ENCODE measurements around the gene SERTAD3. TPM values are rescaled to one million over a fixed set of nuclear protein-coding genes. Genes with fewer than 3 reads are reported as not detected.

SERTAD3 gene
- total and polyA plus RNA-seq, 2 of the 8 experiments (the other 6 are each of a cell fraction or from before 2014, with no cell fraction given): 15.1 to 32.1 TPM

- TF ChIP-seq YY1 (IDR thresholded peaks at IDR 0.05; ENCODE audit: low read depth, low read length) (peak; percentile 58; the same call in 1 of the 2 replicates), POLR2AphosphoS5 (IDR thresholded peaks at IDR 0.05; ENCODE audit: low read depth, low read length) (peak; percentile 49; the same call in 1 of the 2 replicates), GTF2F1 (IDR thresholded peaks at IDR 0.05; ENCODE audit: borderline replicate concordance, low read depth, low read length) (no peak), HDAC2 (IDR thresholded peaks at IDR 0.05; ENCODE audit: borderline replicate concordance in 1 of 2, low read depth in 2 of 2, low read length in 2 of 2) (no peak; a peak in 1 of 4 replicates), POLR2A (IDR thresholded peaks at IDR 0.05; ENCODE audit: control extremely low read depth in 1 of 2, low read depth in 2 of 2, low read length in 2 of 2) (peak in 1 of 2 experiments; percentile 10; a peak in 1 of 3 replicates), CBX5 (IDR thresholded peaks at IDR 0.05; ENCODE audit: low read depth, low read length) (no peak), CEBPB (IDR thresholded peaks at IDR 0.05; ENCODE audit: low read depth, low read length) (no peak), RNF2 (IDR thresholded peaks at IDR 0.05; ENCODE audit: borderline replicate concordance, low read depth, low read length, missing control alignments, poor library complexity, severe bottlenecking) (no peak), GABPA (IDR thresholded peaks at IDR 0.05; ENCODE audit: borderline replicate concordance, insufficient read depth, low read length) (no peak), POU5F1 (IDR thresholded peaks at IDR 0.05; ENCODE audit: low read depth, low read length) (no peak), KDM5A (IDR thresholded peaks at IDR 0.05; ENCODE audit: low read length) (0 out of 2 replicates have a peak, but pooled peaks have one; percentile 23), MAFK (IDR thresholded peaks at IDR 0.05; ENCODE audit: low read depth, low read length) (no peak), HDAC6 (IDR thresholded peaks at IDR 0.05; ENCODE audit: low read depth, low read length) (no peak), FOSL1 (IDR thresholded peaks at IDR 0.05; ENCODE audit: insufficient read depth, low read depth, low read length) (no peak), KDM1A (IDR thresholded peaks at IDR 0.05; ENCODE audit: borderline replicate concordance, low read length) (no peak), TBP (IDR thresholded peaks at IDR 0.05; ENCODE audit: low read depth, low read length) (no peak), BRCA1 (IDR thresholded peaks at IDR 0.05; ENCODE audit: low read depth, low read length) (no peak), SAP30 (IDR thresholded peaks at IDR 0.05; ENCODE audit: insufficient read depth, insufficient replicate concordance, low read length) (peak; percentile 23), CREB1 (IDR thresholded peaks at IDR 0.05) (peak; percentile 92), SP2 (IDR thresholded peaks at IDR 0.05; ENCODE audit: low read length) (no peak), SIX5 (IDR thresholded peaks at IDR 0.05; ENCODE audit: low read depth, low read length) (peak; percentile 68), JUND (IDR thresholded peaks at IDR 0.05; ENCODE audit: low read length) (no peak)
- TF ChIP-seq, protein P1, sequence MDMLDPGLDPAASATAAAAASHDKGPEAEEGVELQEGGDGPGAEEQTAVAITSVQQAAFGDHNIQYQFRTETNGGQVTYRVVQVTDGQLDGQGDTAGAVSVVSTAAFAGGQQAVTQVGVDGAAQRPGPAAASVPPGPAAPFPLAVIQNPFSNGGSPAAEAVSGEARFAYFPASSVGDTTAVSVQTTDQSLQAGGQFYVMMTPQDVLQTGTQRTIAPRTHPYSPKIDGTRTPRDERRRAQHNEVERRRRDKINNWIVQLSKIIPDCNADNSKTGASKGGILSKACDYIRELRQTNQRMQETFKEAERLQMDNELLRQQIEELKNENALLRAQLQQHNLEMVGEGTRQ (IDR thresholded peaks at IDR 0.05; ENCODE audit: low read length): no peak
These were observed 770 bp downstream of the SERTAD3 start (continued) for GRCh38 chr19:40443131-40443999.
